GM23338 (cell line): Measurements from ENCODE around the gene TRMT6.

Source experiments
- CREB1 ChIP-seq: fragments of 250-450 bp; sonication (Bioruptor Pico); IDR thresholded peaks from 2 replicates; pipeline ENCODE4 v1.5.0; 2020; ENCODE audit warnings: low read depth, mild to moderate bottlenecking, moderate library complexity
- EZH2 ChIP-seq: fragments of 200-600 bp; sonication (generic); IDR thresholded peaks from one replicate; pipeline ENCODE4 v1.8.0; 2017; ENCODE audit warnings: antibody characterized with exemption, mild to moderate bottlenecking, low read depth; ENCODE audit not compliant: unreplicated experiment
- EZH2phosphoT487 ChIP-seq: fragments of 200-600 bp; sonication (generic); IDR thresholded peaks from one replicate; pipeline ENCODE4 v1.8.1; 2018; ENCODE audit warnings: antibody characterized with exemption; ENCODE audit not compliant: unreplicated experiment
- JUNB ChIP-seq: IDR thresholded peaks from one replicate; pipeline ENCODE4 v1.6.1; 2016; ENCODE audit warnings: antibody characterized with exemption; ENCODE audit not compliant: unreplicated experiment
- NANOG ChIP-seq: IDR thresholded peaks from 2 replicates; pipeline ENCODE4 v1.6.1; 2016; ENCODE audit warnings: antibody characterized with exemption, borderline replicate concordance
- POLR2AphosphoS5 ChIP-seq: IDR thresholded peaks from 2 replicates; pipeline ENCODE4 v1.6.1; 2016; ENCODE audit warnings: antibody characterized with exemption, low read depth
- STAT1 ChIP-seq: IDR thresholded peaks from one replicate; pipeline ENCODE4 v1.6.1; 2016; ENCODE audit warnings: antibody characterized with exemption; ENCODE audit not compliant: unreplicated experiment
- ZNF114 ChIP-seq: fragments of 250-450 bp; sonication (Bioruptor Pico); IDR thresholded peaks from 2 replicates; pipeline ENCODE4 v1.5.0; 2020; ENCODE audit warnings: mild to moderate bottlenecking, moderate library complexity
- ZNF331 ChIP-seq: fragments of 250-450 bp; sonication (Bioruptor Pico); IDR thresholded peaks from 2 replicates; pipeline ENCODE4 v1.5.0; 2020; ENCODE audit warnings: low read depth, mild to moderate bottlenecking, moderate library complexity
- TF ChIP-seq, protein P1 (sequence below), 2 experiments: fragments of 200-600 bp in 1 of 2; sonication (generic) in 1 of 2; conservative IDR thresholded peaks; 2 replicates each; pipeline versions ENCODE4 v1.5.1 to v1.6.1; 2016 to 2017; ENCODE audit warnings: antibody characterized with exemption in 2 of 2, low read depth in 2 of 2, mild to moderate bottlenecking in 2 of 2, moderate library complexity in 1 of 2
- TF ChIP-seq, protein P2 (sequence below): IDR thresholded peaks from one replicate; pipeline ENCODE4 v1.6.1; 2018; ENCODE audit warnings: antibody characterized with exemption; ENCODE audit not compliant: unreplicated experiment
- TF ChIP-seq, protein P3 (sequence below): IDR thresholded peaks from 2 replicates; pipeline ENCODE4 v1.6.1; 2016; ENCODE audit warnings: antibody characterized with exemption
- TF ChIP-seq, protein P4 (sequence below): fragments of 250-450 bp; sonication (Bioruptor Pico); IDR thresholded peaks from 2 replicates; pipeline ENCODE4 v1.5.0; 2020; ENCODE audit warnings: mild to moderate bottlenecking, moderate library complexity

DNA sequence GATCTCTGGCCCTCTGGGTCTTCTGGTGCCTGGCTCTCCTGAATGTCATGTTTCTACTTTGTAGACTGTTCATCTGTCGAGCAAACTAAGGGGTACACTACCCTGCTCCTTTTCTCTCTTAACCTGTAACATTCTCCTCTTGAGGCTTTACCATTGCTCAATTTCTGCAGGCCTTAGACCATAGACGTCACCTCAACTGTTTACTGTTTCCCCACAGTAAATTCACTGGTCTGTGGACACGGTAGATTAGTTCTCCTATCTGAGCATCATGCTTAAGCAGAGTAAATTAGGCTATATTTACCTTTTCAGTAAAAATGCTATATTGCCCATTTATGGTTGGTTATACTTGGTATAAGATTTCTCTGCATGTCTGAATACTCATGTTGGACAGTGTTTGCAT, 40.6 kb upstream of the TRMT6 start:
- TF ChIP-seq, protein P1, sequence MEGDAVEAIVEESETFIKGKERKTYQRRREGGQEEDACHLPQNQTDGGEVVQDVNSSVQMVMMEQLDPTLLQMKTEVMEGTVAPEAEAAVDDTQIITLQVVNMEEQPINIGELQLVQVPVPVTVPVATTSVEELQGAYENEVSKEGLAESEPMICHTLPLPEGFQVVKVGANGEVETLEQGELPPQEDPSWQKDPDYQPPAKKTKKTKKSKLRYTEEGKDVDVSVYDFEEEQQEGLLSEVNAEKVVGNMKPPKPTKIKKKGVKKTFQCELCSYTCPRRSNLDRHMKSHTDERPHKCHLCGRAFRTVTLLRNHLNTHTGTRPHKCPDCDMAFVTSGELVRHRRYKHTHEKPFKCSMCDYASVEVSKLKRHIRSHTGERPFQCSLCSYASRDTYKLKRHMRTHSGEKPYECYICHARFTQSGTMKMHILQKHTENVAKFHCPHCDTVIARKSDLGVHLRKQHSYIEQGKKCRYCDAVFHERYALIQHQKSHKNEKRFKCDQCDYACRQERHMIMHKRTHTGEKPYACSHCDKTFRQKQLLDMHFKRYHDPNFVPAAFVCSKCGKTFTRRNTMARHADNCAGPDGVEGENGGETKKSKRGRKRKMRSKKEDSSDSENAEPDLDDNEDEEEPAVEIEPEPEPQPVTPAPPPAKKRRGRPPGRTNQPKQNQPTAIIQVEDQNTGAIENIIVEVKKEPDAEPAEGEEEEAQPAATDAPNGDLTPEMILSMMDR (conservative IDR thresholded peaks at IDR 0.05; ENCODE audit: low read depth in 2 of 2), result no peak
- TF ChIP-seq, protein P2, sequence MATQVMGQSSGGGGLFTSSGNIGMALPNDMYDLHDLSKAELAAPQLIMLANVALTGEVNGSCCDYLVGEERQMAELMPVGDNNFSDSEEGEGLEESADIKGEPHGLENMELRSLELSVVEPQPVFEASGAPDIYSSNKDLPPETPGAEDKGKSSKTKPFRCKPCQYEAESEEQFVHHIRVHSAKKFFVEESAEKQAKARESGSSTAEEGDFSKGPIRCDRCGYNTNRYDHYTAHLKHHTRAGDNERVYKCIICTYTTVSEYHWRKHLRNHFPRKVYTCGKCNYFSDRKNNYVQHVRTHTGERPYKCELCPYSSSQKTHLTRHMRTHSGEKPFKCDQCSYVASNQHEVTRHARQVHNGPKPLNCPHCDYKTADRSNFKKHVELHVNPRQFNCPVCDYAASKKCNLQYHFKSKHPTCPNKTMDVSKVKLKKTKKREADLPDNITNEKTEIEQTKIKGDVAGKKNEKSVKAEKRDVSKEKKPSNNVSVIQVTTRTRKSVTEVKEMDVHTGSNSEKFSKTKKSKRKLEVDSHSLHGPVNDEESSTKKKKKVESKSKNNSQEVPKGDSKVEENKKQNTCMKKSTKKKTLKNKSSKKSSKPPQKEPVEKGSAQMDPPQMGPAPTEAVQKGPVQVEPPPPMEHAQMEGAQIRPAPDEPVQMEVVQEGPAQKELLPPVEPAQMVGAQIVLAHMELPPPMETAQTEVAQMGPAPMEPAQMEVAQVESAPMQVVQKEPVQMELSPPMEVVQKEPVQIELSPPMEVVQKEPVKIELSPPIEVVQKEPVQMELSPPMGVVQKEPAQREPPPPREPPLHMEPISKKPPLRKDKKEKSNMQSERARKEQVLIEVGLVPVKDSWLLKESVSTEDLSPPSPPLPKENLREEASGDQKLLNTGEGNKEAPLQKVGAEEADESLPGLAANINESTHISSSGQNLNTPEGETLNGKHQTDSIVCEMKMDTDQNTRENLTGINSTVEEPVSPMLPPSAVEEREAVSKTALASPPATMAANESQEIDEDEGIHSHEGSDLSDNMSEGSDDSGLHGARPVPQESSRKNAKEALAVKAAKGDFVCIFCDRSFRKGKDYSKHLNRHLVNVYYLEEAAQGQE, result no peak
- no peak for TF ChIP-seq POLR2AphosphoS5
- TF ChIP-seq EZH2, result no peak
- no peak for TF ChIP-seq JUNB
- TF ChIP-seq CREB1, result no peak
- TF ChIP-seq, protein P3, sequence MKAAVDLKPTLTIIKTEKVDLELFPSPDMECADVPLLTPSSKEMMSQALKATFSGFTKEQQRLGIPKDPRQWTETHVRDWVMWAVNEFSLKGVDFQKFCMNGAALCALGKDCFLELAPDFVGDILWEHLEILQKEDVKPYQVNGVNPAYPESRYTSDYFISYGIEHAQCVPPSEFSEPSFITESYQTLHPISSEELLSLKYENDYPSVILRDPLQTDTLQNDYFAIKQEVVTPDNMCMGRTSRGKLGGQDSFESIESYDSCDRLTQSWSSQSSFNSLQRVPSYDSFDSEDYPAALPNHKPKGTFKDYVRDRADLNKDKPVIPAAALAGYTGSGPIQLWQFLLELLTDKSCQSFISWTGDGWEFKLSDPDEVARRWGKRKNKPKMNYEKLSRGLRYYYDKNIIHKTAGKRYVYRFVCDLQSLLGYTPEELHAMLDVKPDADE, result no peak
- TF ChIP-seq ZNF331 (CRISPR knock-in tag), result no peak
- TF ChIP-seq EZH2phosphoT487, result no peak
- TF ChIP-seq STAT1, result no peak
- TF ChIP-seq, protein P4, sequence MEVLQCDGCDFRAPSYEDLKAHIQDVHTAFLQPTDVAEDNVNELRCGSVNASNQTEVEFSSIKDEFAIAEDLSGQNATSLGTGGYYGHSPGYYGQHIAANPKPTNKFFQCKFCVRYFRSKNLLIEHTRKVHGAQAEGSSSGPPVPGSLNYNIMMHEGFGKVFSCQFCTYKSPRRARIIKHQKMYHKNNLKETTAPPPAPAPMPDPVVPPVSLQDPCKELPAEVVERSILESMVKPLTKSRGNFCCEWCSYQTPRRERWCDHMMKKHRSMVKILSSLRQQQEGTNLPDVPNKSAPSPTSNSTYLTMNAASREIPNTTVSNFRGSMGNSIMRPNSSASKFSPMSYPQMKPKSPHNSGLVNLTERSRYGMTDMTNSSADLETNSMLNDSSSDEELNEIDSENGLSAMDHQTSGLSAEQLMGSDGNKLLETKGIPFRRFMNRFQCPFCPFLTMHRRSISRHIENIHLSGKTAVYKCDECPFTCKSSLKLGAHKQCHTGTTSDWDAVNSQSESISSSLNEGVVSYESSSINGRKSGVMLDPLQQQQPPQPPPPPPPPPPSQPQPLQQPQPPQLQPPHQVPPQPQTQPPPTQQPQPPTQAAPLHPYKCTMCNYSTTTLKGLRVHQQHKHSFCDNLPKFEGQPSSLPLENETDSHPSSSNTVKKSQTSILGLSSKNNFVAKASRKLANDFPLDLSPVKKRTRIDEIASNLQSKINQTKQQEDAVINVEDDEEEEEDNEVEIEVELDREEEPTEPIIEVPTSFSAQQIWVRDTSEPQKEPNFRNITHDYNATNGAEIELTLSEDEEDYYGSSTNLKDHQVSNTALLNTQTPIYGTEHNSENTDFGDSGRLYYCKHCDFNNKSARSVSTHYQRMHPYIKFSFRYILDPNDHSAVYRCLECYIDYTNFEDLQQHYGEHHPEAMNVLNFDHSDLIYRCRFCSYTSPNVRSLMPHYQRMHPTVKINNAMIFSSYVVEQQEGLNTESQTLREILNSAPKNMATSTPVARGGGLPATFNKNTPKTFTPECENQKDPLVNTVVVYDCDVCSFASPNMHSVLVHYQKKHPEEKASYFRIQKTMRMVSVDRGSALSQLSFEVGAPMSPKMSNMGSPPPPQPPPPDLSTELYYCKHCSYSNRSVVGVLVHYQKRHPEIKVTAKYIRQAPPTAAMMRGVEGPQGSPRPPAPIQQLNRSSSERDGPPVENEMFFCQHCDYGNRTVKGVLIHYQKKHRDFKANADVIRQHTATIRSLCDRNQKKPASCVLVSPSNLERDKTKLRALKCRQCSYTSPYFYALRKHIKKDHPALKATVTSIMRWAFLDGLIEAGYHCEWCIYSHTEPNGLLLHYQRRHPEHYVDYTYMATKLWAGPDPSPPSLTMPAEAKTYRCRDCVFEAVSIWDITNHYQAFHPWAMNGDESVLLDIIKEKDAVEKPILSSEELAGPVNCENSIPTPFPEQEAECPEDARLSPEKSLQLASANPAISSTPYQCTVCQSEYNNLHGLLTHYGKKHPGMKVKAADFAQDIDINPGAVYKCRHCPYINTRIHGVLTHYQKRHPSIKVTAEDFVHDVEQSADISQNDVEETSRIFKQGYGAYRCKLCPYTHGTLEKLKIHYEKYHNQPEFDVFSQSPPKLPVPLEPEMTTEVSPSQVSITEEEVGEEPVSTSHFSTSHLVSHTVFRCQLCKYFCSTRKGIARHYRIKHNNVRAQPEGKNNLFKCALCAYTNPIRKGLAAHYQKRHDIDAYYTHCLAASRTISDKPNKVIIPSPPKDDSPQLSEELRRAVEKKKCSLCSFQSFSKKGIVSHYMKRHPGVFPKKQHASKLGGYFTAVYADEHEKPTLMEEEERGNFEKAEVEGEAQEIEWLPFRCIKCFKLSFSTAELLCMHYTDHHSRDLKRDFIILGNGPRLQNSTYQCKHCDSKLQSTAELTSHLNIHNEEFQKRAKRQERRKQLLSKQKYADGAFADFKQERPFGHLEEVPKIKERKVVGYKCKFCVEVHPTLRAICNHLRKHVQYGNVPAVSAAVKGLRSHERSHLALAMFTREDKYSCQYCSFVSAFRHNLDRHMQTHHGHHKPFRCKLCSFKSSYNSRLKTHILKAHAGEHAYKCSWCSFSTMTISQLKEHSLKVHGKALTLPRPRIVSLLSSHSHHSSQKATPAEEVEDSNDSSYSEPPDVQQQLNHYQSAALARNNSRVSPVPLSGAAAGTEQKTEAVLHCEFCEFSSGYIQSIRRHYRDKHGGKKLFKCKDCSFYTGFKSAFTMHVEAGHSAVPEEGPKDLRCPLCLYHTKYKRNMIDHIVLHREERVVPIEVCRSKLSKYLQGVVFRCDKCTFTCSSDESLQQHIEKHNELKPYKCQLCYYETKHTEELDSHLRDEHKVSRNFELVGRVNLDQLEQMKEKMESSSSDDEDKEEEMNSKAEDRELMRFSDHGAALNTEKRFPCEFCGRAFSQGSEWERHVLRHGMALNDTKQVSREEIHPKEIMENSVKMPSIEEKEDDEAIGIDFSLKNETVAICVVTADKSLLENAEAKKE (CRISPR knock-in tag), result no peak
- TF ChIP-seq NANOG, result no peak
- TF ChIP-seq ZNF114, result no peak
